ENCODE measurements around the gene ADPRHL1.

The ADPRHL1 gene

GRCh38 chr13:113397608-113398425 is 55.5 kb downstream of the ADPRHL1 start:
- no peak for TF ChIP-seq CTCF (conservative IDR thresholded peaks at IDR 0.05; ENCODE audit: low read depth, low read length)
- Histone ChIP-seq H3K4me3 (IDR thresholded peaks at IDR 0.05; ENCODE audit: insufficient read depth, low read depth, low read length) (no peak overlapping the region), H2AFZ (ENCODE audit: low read depth) (no peak overlapping the region), H3K4me2 (no peak overlapping the region), H3K4me1 (ENCODE audit: low read depth, poor library complexity, severe bottlenecking) (peaks cover 13% of the 10 kb centered on the region), H3K27ac (no peak overlapping the region), H3K36me3 (ENCODE audit: insufficient read depth) (no peaks in the 10 kb centered on the region), H3K27me3 (ENCODE audit: insufficient read depth, low read depth) (peaks cover 3% of the 10 kb centered on the region; the same call in 1 of the 2 replicates), H3K9ac (no peak overlapping the region), H4K20me1 (ENCODE audit: insufficient read depth) (no peaks in the 10 kb centered on the region), H3K79me2 (ENCODE audit: insufficient read depth, low read depth) (no peaks in the 10 kb centered on the region)

- no peaks in the 10 kb centered on the region for H4K20me1 ChIP-seq (ENCODE audit: insufficient read depth)
- TF ChIP-seq CTCF (conservative IDR thresholded peaks at IDR 0.05; ENCODE audit: low read depth, low read length): no peak; the same call in 1 of the 2 replicates
- no peak overlapping the region for H3K4me3 ChIP-seq (IDR thresholded peaks at IDR 0.05; ENCODE audit: insufficient read depth, low read depth, low read length)
- H3K27me3 ChIP-seq (ENCODE audit: insufficient read depth, low read depth): no peaks in the 10 kb centered on the region
- no peak overlapping the region for H3K9ac ChIP-seq
- H3K27ac ChIP-seq: no peak overlapping the region
- no peaks in the 10 kb centered on the region for H3K36me3 ChIP-seq (ENCODE audit: insufficient read depth)
- peaks cover 13% of the 10 kb centered on the region for H3K4me1 ChIP-seq (ENCODE audit: low read depth, poor library complexity, severe bottlenecking)
- H2AFZ ChIP-seq (ENCODE audit: low read depth): no peak overlapping the region
- H3K4me2 ChIP-seq: no peak overlapping the region
- no peaks in the 10 kb centered on the region for H3K79me2 ChIP-seq (ENCODE audit: insufficient read depth, low read depth)
These were observed 59.0 kb downstream of the ADPRHL1 start for GRCh38 chr13:113394339-113394640.

GRCh38 chr13:113393563-113394338 is 59.5 kb downstream of the ADPRHL1 start:
- H3K27me3 ChIP-seq (ENCODE audit: insufficient read depth, low read depth): no peaks in the 10 kb centered on the region
- H3K9ac ChIP-seq: peak overlapping the region; percentile 37; the same call in 1 of the 2 replicates
- H3K4me3 ChIP-seq (IDR thresholded peaks at IDR 0.05; ENCODE audit: insufficient read depth, low read depth, low read length): no peak overlapping the region
- peak overlapping the region; percentile 48 for H3K4me2 ChIP-seq
- peaks cover 13% of the 10 kb centered on the region for H3K4me1 ChIP-seq (ENCODE audit: low read depth, poor library complexity, severe bottlenecking)
- TF ChIP-seq CTCF (conservative IDR thresholded peaks at IDR 0.05; ENCODE audit: low read depth, low read length): peak; percentile 25
- H3K27ac ChIP-seq: no peak overlapping the region
- peak overlapping the region; percentile 75 for H2AFZ ChIP-seq (ENCODE audit: low read depth)
- no peaks in the 10 kb centered on the region for H3K36me3 ChIP-seq (ENCODE audit: insufficient read depth)
- no peaks in the 10 kb centered on the region for H3K79me2 ChIP-seq (ENCODE audit: insufficient read depth, low read depth)
- no peaks in the 10 kb centered on the region for H4K20me1 ChIP-seq (ENCODE audit: insufficient read depth)

GRCh38 chr13:113393226-113393562 is 60.1 kb downstream of the ADPRHL1 start:
- no peak overlapping the region for H3K9ac ChIP-seq
- H3K79me2 ChIP-seq (ENCODE audit: insufficient read depth, low read depth): no peaks in the 10 kb centered on the region
- no peak for TF ChIP-seq CTCF (conservative IDR thresholded peaks at IDR 0.05; ENCODE audit: low read depth, low read length)
- no peak overlapping the region for H3K27ac ChIP-seq
- H4K20me1 ChIP-seq (ENCODE audit: insufficient read depth): no peaks in the 10 kb centered on the region
- peak overlapping the region; percentile 75 for H2AFZ ChIP-seq (ENCODE audit: low read depth)
- no peaks in the 10 kb centered on the region for H3K36me3 ChIP-seq (ENCODE audit: insufficient read depth)
- H3K4me3 ChIP-seq (IDR thresholded peaks at IDR 0.05; ENCODE audit: insufficient read depth, low read depth, low read length): no peak overlapping the region
- no peaks in the 10 kb centered on the region for H3K27me3 ChIP-seq (ENCODE audit: insufficient read depth, low read depth)
- peaks cover 13% of the 10 kb centered on the region for H3K4me1 ChIP-seq (ENCODE audit: low read depth, poor library complexity, severe bottlenecking)
- peak overlapping the region; percentile 48 for H3K4me2 ChIP-seq

All from KMS-11 (cell line).